Left lobe of liver (tissue), 2 donors: ENCODE results near the gene HHIP. TPM values are rescaled to one million over a fixed set of nuclear protein-coding genes. Genes with fewer than 3 reads are reported as not detected.
"Not testable (repeated sequence)": the region's sequence is repeated elsewhere in the genome, so short reads cannot be mapped to it uniquely, and the experiment has no call there.

ENCODE experiments used
- ATAC-seq: fragments of 200-7000 bp; cut with Tn5 transposase; one replicate; pipeline ENCODE4 v1.9.1; 2020; ENCODE audit warnings: mild to moderate bottlenecking, moderate library complexity
- DNase-seq: peaks from one replicate; pipeline ENCODE4 v3.0.0-alpha.2; 2020; ENCODE audit warnings: low spot score
- total RNA-seq: library from RNA; stranded (reverse); gene quantifications from one replicate; pipeline ENCODE4 v1.2.1, GENCODE V29; 2021
- donor health status: DM: no; HTN: no; CAD: no; lungs with moderate emphysema.
- donor health status: DM: no; HTN: yes; CAD: no.

HHIP gene
- total RNA-seq, 1 donor from 2014 or later, result 5.8 TPM

DNA sequence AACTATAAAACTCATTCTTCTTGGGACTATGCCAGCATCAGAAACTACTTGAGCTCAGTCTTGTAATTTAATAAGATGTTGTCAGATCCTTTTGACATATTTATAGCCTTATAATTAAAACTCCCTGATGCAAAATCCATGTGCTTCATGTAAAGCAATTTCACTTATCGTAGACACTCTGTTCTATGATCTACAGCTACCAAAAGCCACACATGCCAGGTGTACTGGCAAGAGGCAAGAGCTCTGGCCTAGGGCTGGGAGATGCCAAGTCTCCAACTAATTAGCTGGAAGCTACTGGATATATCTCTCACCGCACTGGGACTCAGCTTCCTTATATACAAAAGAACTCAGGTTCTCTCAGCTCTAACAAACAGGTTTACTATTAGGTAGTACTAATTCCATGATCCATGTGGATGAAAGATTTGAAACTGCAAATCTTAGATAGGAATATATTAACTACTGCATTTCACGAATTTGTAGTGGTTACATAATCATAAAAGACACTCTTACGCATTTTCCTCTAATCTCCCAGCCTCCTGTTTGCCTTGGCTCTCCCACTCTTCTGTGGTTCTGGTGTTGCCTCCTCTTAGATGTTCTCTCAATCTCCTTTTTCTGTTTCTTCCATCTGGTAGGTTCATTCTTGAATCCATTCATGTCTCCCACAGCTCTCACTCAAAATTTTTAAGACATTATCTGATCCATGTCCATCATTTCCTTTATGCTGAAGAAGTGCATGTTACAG, 103.0 kb downstream of the HHIP start:
- ATAC-seq (no peak), DNase-seq (no peak)

- no peak for ATAC-seq
Observed at GRCh38 chr4:144750348-144750747, 104.4 kb downstream of the HHIP start.

GRCh38 chr4:144754562-144755410, 108.8 kb downstream of the HHIP start:
- ATAC-seq (peak; percentile 48), DNase-seq (no peak)

More at GRCh38 chr4:144750348-144750747, 104.4 kb downstream of the HHIP start:
- DNase-seq, result no peak

GRCh38 chr4:144757969-144758368, 112.0 kb downstream of the HHIP start:
- no peak for DNase-seq

DNA sequence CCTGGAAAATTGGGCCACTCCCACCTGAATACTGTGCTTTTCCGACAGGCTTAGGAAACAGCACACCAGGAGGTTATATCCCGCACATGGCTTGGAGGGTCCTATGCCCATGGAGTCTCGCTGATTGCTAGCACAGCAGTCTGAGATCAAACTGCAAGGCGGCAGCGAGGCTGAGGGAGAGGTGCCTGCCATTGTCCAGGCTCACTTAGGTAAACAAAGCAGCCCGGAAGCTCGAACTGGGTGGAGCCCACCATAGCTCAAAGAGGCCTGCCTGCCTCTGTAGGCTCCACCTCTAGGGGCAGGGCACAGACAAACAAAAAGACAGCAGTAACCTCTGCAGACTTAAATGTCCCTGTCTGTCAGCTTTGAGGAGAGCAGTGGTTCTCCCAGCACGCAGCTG, 122.9 kb downstream of the HHIP start:
- not testable (repeated sequence) for DNase-seq, ATAC-seq

More at GRCh38 chr4:144757969-144758368, 112.0 kb downstream of the HHIP start:
- no peak for ATAC-seq

GRCh38 chr4:144778364-144778763, 132.4 kb downstream of the HHIP start:
- DNase-seq, result no peak
- no peak for ATAC-seq

GRCh38 chr4:144782345-144782744, 136.4 kb downstream of the HHIP start:
- DNase-seq (no peak), ATAC-seq (no peak)

DNA sequence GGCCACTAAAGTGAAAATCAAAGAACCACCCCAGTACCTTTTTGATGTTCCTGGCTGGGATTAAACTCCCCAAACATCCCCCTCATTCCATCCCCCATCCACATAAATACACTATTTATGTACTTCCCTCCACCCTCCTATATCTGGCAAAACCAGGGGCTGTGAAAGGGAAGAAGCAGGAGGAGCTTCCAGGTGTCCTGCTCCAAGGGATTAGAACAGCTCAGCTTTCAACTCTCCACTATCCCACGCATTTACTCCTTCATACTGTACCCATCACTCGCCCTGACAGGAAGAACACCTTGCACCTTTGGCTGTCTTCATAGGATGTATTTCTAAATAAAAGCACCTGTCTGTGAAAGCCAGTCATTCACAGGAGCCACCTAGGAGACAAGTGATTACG, 140.0 kb downstream of the HHIP start:
- ATAC-seq (no peak), DNase-seq (no peak)

DNA sequence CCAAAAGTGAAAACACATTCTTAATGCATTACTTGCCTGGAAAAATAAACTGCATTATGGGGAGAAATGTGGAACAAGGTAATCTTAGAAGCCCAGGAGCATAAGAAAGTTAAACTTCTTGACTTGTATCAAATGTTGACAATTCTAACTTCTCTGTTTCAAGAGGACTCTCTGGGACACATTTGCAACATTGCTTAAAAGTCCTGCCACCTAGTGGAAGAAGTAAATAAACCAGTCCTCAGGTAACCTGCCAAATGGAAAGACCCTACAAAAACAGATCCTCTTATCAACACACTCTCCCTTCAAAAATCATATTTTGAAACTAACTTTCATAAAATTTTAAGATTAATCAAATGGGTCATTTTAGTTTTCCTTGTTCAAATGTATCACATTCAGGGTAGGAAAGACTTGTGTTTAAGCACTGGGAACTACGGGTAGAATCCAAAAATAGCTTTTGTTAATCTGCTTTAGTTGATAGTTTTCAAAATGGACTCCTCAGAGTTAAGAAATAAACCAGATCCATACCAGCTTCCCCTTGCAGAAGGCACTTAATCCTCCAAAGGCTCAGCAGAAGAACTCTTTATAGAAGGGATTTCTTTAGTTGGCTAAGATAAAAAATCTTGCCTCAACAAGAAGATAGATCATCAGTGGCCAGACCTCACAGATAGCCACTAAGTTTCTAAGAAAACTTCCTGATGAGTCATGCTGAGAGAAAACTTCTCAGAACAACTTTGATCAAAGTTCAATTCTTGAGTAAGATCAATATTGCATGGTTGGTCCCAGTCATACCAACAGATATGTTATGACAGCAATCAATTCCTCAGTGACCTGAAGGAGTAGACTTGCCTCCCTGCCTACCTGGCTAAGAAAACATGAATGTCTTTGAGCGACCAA, 141.7 kb downstream of the HHIP start:
- DNase-seq (no peak), ATAC-seq (peak; percentile 70)

DNA sequence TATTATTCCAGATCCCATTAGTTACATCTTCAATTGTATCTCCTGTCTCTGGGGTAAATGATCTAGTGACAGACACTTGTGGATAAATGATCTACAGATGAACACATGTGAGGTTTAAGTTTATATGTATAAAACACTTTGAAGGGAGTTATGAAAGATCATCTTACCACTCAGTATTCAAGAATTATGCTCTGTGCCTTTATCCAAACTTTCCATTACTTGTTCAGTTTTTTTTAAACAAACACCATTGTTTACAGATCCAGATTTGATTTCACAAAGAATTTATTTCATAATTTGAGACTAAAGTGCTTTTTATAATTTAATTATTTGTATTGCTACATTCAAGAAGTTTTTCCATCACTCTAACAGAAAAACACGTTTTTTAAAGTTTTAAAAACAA, 142.5 kb downstream of the HHIP start:
- ATAC-seq (no peak), DNase-seq (no peak)

DNA sequence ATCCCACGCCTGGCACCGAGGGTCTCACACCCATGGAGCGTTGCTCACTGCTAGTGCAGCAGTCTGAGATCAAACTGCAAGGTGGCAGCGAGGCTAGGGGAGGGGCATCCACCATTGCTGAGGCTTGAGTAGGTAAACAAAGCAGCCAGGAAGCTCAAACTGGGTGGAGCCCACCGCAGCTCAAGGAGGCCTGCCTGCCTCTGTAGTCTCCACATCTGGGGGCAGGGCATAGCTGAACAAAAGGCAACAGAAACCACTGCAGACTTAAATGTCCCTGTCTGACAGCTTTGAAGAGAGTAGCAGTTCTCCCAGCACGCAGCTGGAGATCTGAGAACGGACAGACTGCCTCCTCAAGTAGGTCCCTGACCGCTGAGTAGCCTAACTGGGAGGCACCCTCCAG, 146.0 kb downstream of the HHIP start:
- not testable (repeated sequence) for DNase-seq, ATAC-seq
